H9 (cell line): Measurements from ENCODE around the gene GJD4. TPM values are rescaled to one million over a fixed set of nuclear protein-coding genes. Genes with fewer than 3 reads are reported as not detected.

Source experiments
- DNase-seq: peaks from one replicate; pipeline ENCODE4 v3.0.0-alpha.2; 2017
- H2AFZ ChIP-seq: one replicate; pipeline ENCODE4 v1.6.1; 2013; ENCODE audit warnings: mild to moderate bottlenecking, low read length, control low read depth, moderate library complexity
- H2AK5ac ChIP-seq: 2 replicates; pipeline ENCODE4 v1.6.1; 2013; ENCODE audit warnings: low read length, control low read depth, mixed read lengths; ENCODE audit not compliant: insufficient read length
- H2BK120ac ChIP-seq: one replicate; pipeline ENCODE4 v1.6.1; 2013; ENCODE audit warnings: low read depth, mild to moderate bottlenecking, low read length, control low read depth, inconsistent platforms; ENCODE audit not compliant: poor library complexity, severe bottlenecking
- H2BK12ac ChIP-seq: 2 replicates; pipeline ENCODE4 v1.6.1; 2013; ENCODE audit warnings: low read length, control low read depth, mixed read lengths, low read depth; ENCODE audit not compliant: insufficient read length
- H2BK15ac ChIP-seq: 2 replicates; pipeline ENCODE4 v1.6.1; 2013; ENCODE audit warnings: low read depth, low read length, control low read depth
- H2BK20ac ChIP-seq: one replicate; pipeline ENCODE4 v1.6.1; 2013; ENCODE audit warnings: low read depth, mild to moderate bottlenecking, low read length, control low read depth, inconsistent platforms; ENCODE audit not compliant: poor library complexity, severe bottlenecking
- H2BK5ac ChIP-seq: 2 replicates; pipeline ENCODE4 v1.6.1; 2013; ENCODE audit warnings: low read length, control low read depth, mixed read lengths; ENCODE audit not compliant: insufficient read length
- H3K14ac ChIP-seq: 2 replicates; pipeline ENCODE4 v1.6.1; 2013; ENCODE audit warnings: low read length, control low read depth; ENCODE audit not compliant: insufficient read depth
- H3K18ac ChIP-seq: 2 replicates; pipeline ENCODE4 v1.6.1; 2013; ENCODE audit warnings: low read depth, mild to moderate bottlenecking, mixed read lengths, low read length, control low read depth; ENCODE audit not compliant: insufficient read length
- H3K23ac ChIP-seq: 2 replicates; pipeline ENCODE4 v1.6.1; 2013; ENCODE audit warnings: low read length, control low read depth, mixed read lengths, low read depth; ENCODE audit not compliant: insufficient read length
- H3K23me2 ChIP-seq: 2 replicates; pipeline ENCODE4 v1.6.1; 2013; ENCODE audit warnings: low read depth, mild to moderate bottlenecking, mixed read lengths, low read length, control low read depth; ENCODE audit not compliant: insufficient read length, poor library complexity, severe bottlenecking
- H3K27ac ChIP-seq: 2 replicates; pipeline ENCODE4 v1.5.1; 2013; ENCODE audit warnings: low read length, control low read depth, mixed read lengths, low read depth; ENCODE audit not compliant: insufficient read length
- H3K27me3 ChIP-seq: 2 replicates; pipeline ENCODE4 v1.6.1; 2013; ENCODE audit warnings: low read length, control low read depth, inconsistent platforms; ENCODE audit not compliant: insufficient read depth
- H3K4ac ChIP-seq: 2 replicates; pipeline ENCODE4 v1.6.1; 2013; ENCODE audit warnings: low read depth, mild to moderate bottlenecking, control low read depth, inconsistent platforms, low read length, moderate library complexity
- H3K4me1 ChIP-seq: 2 replicates; pipeline ENCODE4 v1.6.1; 2013; ENCODE audit warnings: low read length, control low read depth, inconsistent platforms; ENCODE audit not compliant: insufficient read depth
- H3K4me2 ChIP-seq: 2 replicates; pipeline ENCODE4 v1.6.1; 2013; ENCODE audit warnings: low read length, control low read depth, mixed read lengths; ENCODE audit not compliant: insufficient read length, insufficient read depth
- H3K56ac ChIP-seq: 2 replicates; pipeline ENCODE4 v1.6.1; 2013; ENCODE audit warnings: low read depth, mild to moderate bottlenecking, mixed read lengths, low read length, control low read depth; ENCODE audit not compliant: insufficient read length
- H3K79me1 ChIP-seq: 2 replicates; pipeline ENCODE4 v1.6.1; 2013; ENCODE audit warnings: low read depth, mild to moderate bottlenecking, moderate library complexity, low read length, control low read depth, inconsistent platforms; ENCODE audit not compliant: insufficient read depth, poor library complexity, severe bottlenecking
- H3K79me2 ChIP-seq: 2 replicates; pipeline ENCODE4 v1.6.1; 2013; ENCODE audit warnings: low read length, control low read depth, inconsistent platforms; ENCODE audit not compliant: insufficient read depth
- H3K9ac ChIP-seq: 2 replicates; pipeline ENCODE4 v1.6.1; 2013; ENCODE audit warnings: low read length, control low read depth, mixed read lengths; ENCODE audit not compliant: insufficient read length; ENCODE audit errors: extremely low read depth
- H3K9me3 ChIP-seq: one replicate; pipeline ENCODE4 v1.6.1; 2013; ENCODE audit warnings: low read depth, low read length, inconsistent platforms; ENCODE audit not compliant: control insufficient read depth
- H3T11ph ChIP-seq: one replicate; pipeline ENCODE4 v1.6.1; 2013; ENCODE audit warnings: mild to moderate bottlenecking, low read length, control low read depth, inconsistent platforms
- H4K20me1 ChIP-seq: one replicate; pipeline ENCODE4 v1.6.1; 2013; ENCODE audit not compliant: control insufficient read depth, insufficient read length, insufficient read depth
- H4K5ac ChIP-seq: 2 replicates; pipeline ENCODE4 v1.6.1; 2013; ENCODE audit warnings: low read depth, mild to moderate bottlenecking, mixed read lengths, low read length, control low read depth; ENCODE audit not compliant: insufficient read length
- H4K8ac ChIP-seq: replicated peaks from 2 replicates; pipeline ENCODE4 v1.6.1; 2013; ENCODE audit warnings: low read length, control low read depth, mixed read lengths, low read depth; ENCODE audit not compliant: insufficient read length
- H4K91ac ChIP-seq: 2 replicates; pipeline ENCODE4 v1.6.1; 2013; ENCODE audit warnings: low read depth, mild to moderate bottlenecking, moderate library complexity, mixed read lengths, low read length, control low read depth; ENCODE audit not compliant: insufficient read length
- H3K27ac Mint-ChIP-seq, 3 experiments: 2 replicates in 2 of 3; 3 replicates in 1 of 3; pipeline ENCODE4 v1.8.0; 2020 to 2021; ENCODE audit warnings: mixed read lengths in 3 of 3, mild to moderate bottlenecking in 1 of 3, moderate library complexity in 1 of 3
- H3K27me3 Mint-ChIP-seq: 2 replicates; pipeline ENCODE4 v1.8.0; 2021; ENCODE audit warnings: low read depth, mild to moderate bottlenecking, moderate library complexity, mixed read lengths
- H3K36me3 Mint-ChIP-seq, 3 experiments: 2 replicates in 2 of 3; 3 replicates in 1 of 3; pipeline ENCODE4 v1.8.0; 2020 to 2021; ENCODE audit warnings: low read depth in 3 of 3, mixed read lengths in 3 of 3; ENCODE audit not compliant: insufficient read depth in 1 of 3
- H3K4me1 Mint-ChIP-seq, 2 experiments: 2 replicates each; pipeline ENCODE4 v1.8.0; 2020; ENCODE audit warnings: mixed read lengths in 2 of 2
- H3K4me3 Mint-ChIP-seq, 2 experiments: 2 replicates in 1 of 2; 3 replicates in 1 of 2; pipeline ENCODE4 v1.8.0; 2020 to 2021; ENCODE audit warnings: mild to moderate bottlenecking in 2 of 2, mixed read lengths in 2 of 2, moderate library complexity in 1 of 2
- H3K9me3 Mint-ChIP-seq, 2 experiments: 2 replicates in 1 of 2; 3 replicates in 1 of 2; pipeline ENCODE4 v1.8.0; 2020; ENCODE audit warnings: mild to moderate bottlenecking in 2 of 2, mixed read lengths in 2 of 2, moderate library complexity in 1 of 2
- WGBS: extraction: QIAGEN DNeasy Blood & Tissue Kit; methylation state at CpG from one replicate; pipeline ENCODE4 v1.1.7; 2013; ENCODE audit warnings: missing lambda C conversion rate, low lambda C conversion rate, mixed read lengths; ENCODE audit not compliant: insufficient read length; ENCODE audit errors: extremely low coverage; 5-methylcytosine and 5-hydroxymethylcytosine counted together
- total RNA-seq: library from RNA; stranded (reverse); gene quantifications from 2 replicates; pipeline ENCODE4 v1.2.1, GENCODE V29; 2021
- TF ChIP-seq, protein P1 (sequence below): fragments of 200-600 bp; sonication (generic); conservative IDR thresholded peaks from 3 replicates; pipeline ENCODE4 v1.8.0; 2021; ENCODE audit warnings: antibody characterized with exemption, mild to moderate bottlenecking

GJD4 gene
- total RNA-seq, 1 experiment from 2014 or later, result not detected

DNA sequence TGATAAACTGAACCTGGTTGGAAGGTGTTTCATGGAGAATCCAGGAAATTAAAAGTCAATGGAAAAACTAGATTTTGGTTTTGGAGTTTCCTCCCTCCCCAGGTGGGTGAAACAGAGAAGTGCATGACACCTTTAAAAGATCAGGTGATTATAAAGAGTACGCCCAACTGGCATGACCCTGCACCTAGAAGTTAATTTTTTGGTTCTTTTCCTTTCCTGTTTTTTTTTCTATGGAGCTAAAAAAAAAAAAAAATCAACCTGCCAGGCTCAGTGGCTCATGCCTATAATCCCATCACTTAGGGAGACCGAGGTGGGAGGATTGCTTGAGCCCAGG lies 7.9 kb downstream of the GJD4 start:
- no peak overlapping the region for H2AK5ac ChIP-seq
- no peak overlapping the region for H3T11ph ChIP-seq
- no peak overlapping the region for H4K5ac ChIP-seq
- WGBS, result no CpG with 5 or more reads among the region's 2 CpGs
- no peak overlapping the region for H2BK12ac ChIP-seq
- no peak overlapping the region for H4K91ac ChIP-seq
- H3K9me3 ChIP-seq, result no peaks in the 10 kb centered on the region
- no peak overlapping the region for H3K27ac ChIP-seq
- H3K18ac ChIP-seq, result no peak overlapping the region
- H2BK5ac ChIP-seq, result no peak overlapping the region
- no peaks in the 10 kb centered on the region; the same call in 1 of the 2 replicates for H3K27me3 ChIP-seq
- Mint-ChIP-seq H3K27ac (no peak overlapping the region), H3K4me1 (peaks cover 3 to 5% of the 10 kb centered on the region in 2 experiments; a peak in 3 of 4 replicates), H3K9me3 (peaks cover 14 to 15% of the 10 kb centered on the region in 2 experiments), H3K4me3 (no peak overlapping the region), H3K27me3 (no peaks in the 10 kb centered on the region), H3K36me3 (peaks cover 7 to 11% (median 11%) of the 10 kb centered on the region in 3 experiments)
- H3K79me1 ChIP-seq, result no peaks in the 10 kb centered on the region
- no peak overlapping the region for H2BK20ac ChIP-seq
- no peak overlapping the region for H3K14ac ChIP-seq
- H3K4me1 ChIP-seq, result no peaks in the 10 kb centered on the region
- no peaks in the 10 kb centered on the region for H3K23me2 ChIP-seq
- no peak overlapping the region for H3K4me2 ChIP-seq
- no peak overlapping the region for H2BK120ac ChIP-seq
- H3K9ac ChIP-seq, result no peak overlapping the region
- no peak overlapping the region for H2BK15ac ChIP-seq
- no peak overlapping the region for H3K56ac ChIP-seq
- H3K23ac ChIP-seq, result no peak overlapping the region
- no peak for DNase-seq
- TF ChIP-seq, protein P1, sequence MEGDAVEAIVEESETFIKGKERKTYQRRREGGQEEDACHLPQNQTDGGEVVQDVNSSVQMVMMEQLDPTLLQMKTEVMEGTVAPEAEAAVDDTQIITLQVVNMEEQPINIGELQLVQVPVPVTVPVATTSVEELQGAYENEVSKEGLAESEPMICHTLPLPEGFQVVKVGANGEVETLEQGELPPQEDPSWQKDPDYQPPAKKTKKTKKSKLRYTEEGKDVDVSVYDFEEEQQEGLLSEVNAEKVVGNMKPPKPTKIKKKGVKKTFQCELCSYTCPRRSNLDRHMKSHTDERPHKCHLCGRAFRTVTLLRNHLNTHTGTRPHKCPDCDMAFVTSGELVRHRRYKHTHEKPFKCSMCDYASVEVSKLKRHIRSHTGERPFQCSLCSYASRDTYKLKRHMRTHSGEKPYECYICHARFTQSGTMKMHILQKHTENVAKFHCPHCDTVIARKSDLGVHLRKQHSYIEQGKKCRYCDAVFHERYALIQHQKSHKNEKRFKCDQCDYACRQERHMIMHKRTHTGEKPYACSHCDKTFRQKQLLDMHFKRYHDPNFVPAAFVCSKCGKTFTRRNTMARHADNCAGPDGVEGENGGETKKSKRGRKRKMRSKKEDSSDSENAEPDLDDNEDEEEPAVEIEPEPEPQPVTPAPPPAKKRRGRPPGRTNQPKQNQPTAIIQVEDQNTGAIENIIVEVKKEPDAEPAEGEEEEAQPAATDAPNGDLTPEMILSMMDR, result no peak
- no peak overlapping the region for H2AFZ ChIP-seq
- H3K79me2 ChIP-seq, result no peaks in the 10 kb centered on the region
- H3K4ac ChIP-seq, result no peak overlapping the region
- no peaks in the 10 kb centered on the region for H4K20me1 ChIP-seq
- H4K8ac ChIP-seq, result no peak overlapping the region
